M059J (cell line): Measurements from ENCODE around the gene WNT16. TPM values are rescaled to one million over a fixed set of nuclear protein-coding genes. Genes with fewer than 3 reads are reported as not detected.
"Not testable (repeated sequence)": the region's sequence is repeated elsewhere in the genome, so short reads cannot be mapped to it uniquely, and the experiment has no call there.

ENCODE experiments used
- DNase-seq: peaks from one replicate; pipeline ENCODE4 v3.0.0-alpha.2; 2012; ENCODE audit warnings: low read depth
- total RNA-seq: library from RNA; depleted of rRNA; stranded (reverse); fragments of >200 nt; shearing (Covaris generic); gene quantifications from 2 replicates; pipeline ENCODE4 v1.2.3, GENCODE V29; 2014; rRNA removed

The WNT16 gene
- 0.17 TPM in 1 of 2 replicates, not detected in the other for total RNA-seq

GRCh38 chr7:121328508-121329190 is at the start of gene WNT16:
Gene WNT16 (plus strand): TSS chr7:121329000. CDS start chr7:121329293, 293 bp downstream.
- DNase-seq: no peak

GRCh38 chr7:121279060-121279620 is 49.7 kb upstream of the WNT16 start:
- peak; percentile 76 for DNase-seq

- peak; percentile 38 for DNase-seq
These were observed 49.0 kb upstream of the WNT16 start for GRCh38 chr7:121279822-121280221.

GRCh38 chr7:121280656-121281055 is 48.1 kb upstream of the WNT16 start:
- DNase-seq: no peak

GRCh38 chr7:121282129-121282528 is 46.7 kb upstream of the WNT16 start:
- no peak for DNase-seq

- no peak for DNase-seq
These were observed 43.6 kb upstream of the WNT16 start for GRCh38 chr7:121285066-121285667.

GRCh38 chr7:121286186-121286585 is 42.6 kb upstream of the WNT16 start:
- no peak for DNase-seq

- DNase-seq: peak; percentile 86
These were observed 41.8 kb upstream of the WNT16 start for GRCh38 chr7:121286742-121287734.

GRCh38 chr7:121288894-121289293 is 39.9 kb upstream of the WNT16 start:
- DNase-seq: peak; percentile 95

- not testable (repeated sequence) for DNase-seq
These were observed 38.9 kb upstream of the WNT16 start for GRCh38 chr7:121289930-121290329.

- peak; percentile 29 for DNase-seq
These were observed 34.3 kb upstream of the WNT16 start for GRCh38 chr7:121294448-121294992.

- DNase-seq: no peak
These were observed 31.0 kb upstream of the WNT16 start for GRCh38 chr7:121297843-121298242.

- DNase-seq: no peak
These were observed 30.0 kb upstream of the WNT16 start for GRCh38 chr7:121298831-121299239.

GRCh38 chr7:121300685-121301420 is 27.9 kb upstream of the WNT16 start:
- DNase-seq: no peak

GRCh38 chr7:121301446-121302213 is 27.2 kb upstream of the WNT16 start:
- DNase-seq: peak; percentile 68

- DNase-seq: peak; percentile 97
These were observed 26.5 kb upstream of the WNT16 start for GRCh38 chr7:121302214-121302745.

- DNase-seq: peak; percentile 37
These were observed 25.2 kb upstream of the WNT16 start for GRCh38 chr7:121303422-121304101.

GRCh38 chr7:121304102-121304658 is 24.6 kb upstream of the WNT16 start:
- no peak for DNase-seq

GRCh38 chr7:121305109-121305508 is 23.7 kb upstream of the WNT16 start:
- DNase-seq: no peak
